Tibial nerve (tissue), 4 donors: ENCODE results near the gene BCAR3. TPM values are rescaled to one million over a fixed set of nuclear protein-coding genes. Genes with fewer than 3 reads are reported as not detected.
A peak's percentile ranks its signal among the peaks of the same experiment; 100 is the strongest.

Source experiments
- DNase-seq, 2 donors: peaks; one replicate each; pipeline ENCODE4 v3.0.0-alpha.2; 2019; ENCODE audit warnings: low spot score in 2 of 2
- H3K27ac ChIP-seq, 4 donors: fragments of 200-600 bp; sonication (generic) in 3 of 4; one replicate each; pipeline ENCODE4 v1.5.1; 2017 to 2019; ENCODE audit warnings: mild to moderate bottlenecking in 1 of 4
- H3K27me3 ChIP-seq, 2 donors: fragments of 200-600 bp; sonication (generic) in 1 of 2; one replicate each; pipeline versions ENCODE4 v1.5.1 to v1.6.0; 2017 to 2019
- H3K36me3 ChIP-seq, 3 donors: fragments of 200-600 bp; sonication (generic); one replicate each; pipeline ENCODE4 v1.5.1; 2018 to 2019
- H3K4me1 ChIP-seq, 4 donors: fragments of 200-600 bp; sonication (generic) in 3 of 4; one replicate each; pipeline ENCODE4 v1.5.1; 2017 to 2019
- H3K4me3 ChIP-seq, 4 donors: fragments of 200-600 bp; sonication (generic) in 3 of 4; one replicate each; pipeline ENCODE4 v1.5.1; 2017 to 2019; ENCODE audit warnings: mild to moderate bottlenecking in 1 of 4, moderate library complexity in 1 of 4
- H3K9me3 ChIP-seq, 4 donors: fragments of 200-600 bp; sonication (generic) in 3 of 4; one replicate each; pipeline ENCODE4 v1.5.1; 2017 to 2019
- EP300 ChIP-seq, 2 donors: sonication (generic); formaldehyde crosslinking; IDR thresholded peaks; one replicate each; pipeline ENCODE4 v1.6.1; 2017; ENCODE audit warnings: antibody characterized with exemption in 2 of 2, mild to moderate bottlenecking in 1 of 2
- POLR2A ChIP-seq, 2 donors: fragments of 450-650 bp; IDR thresholded peaks; one replicate each; pipeline ENCODE4 v1.6.1; 2017; ENCODE audit warnings: antibody characterized with exemption in 2 of 2, mild to moderate bottlenecking in 2 of 2, moderate library complexity in 2 of 2
- WGBS, 2 donors: methylation state at CpG; one replicate each; pipeline ENCODE4 v1.1.5; 2018; 5-methylcytosine and 5-hydroxymethylcytosine counted together
- total RNA-seq, 4 donors: library from RNA; depleted of rRNA; stranded (reverse); fragments of >200 nt; gene quantifications; one replicate each; pipeline ENCODE4 v1.1.0, GENCODE V29; 2016
- TF ChIP-seq, protein P1 (sequence below), 5 experiments: fragments of 200-600 bp in 3 of 5; fragments of 450-650 bp in 2 of 5; sonication (generic) in 3 of 5; IDR thresholded peaks; one replicate each; pipeline ENCODE4 v1.5.1; 2016 to 2019; ENCODE audit warnings: antibody characterized with exemption in 5 of 5, mild to moderate bottlenecking in 3 of 5, moderate library complexity in 2 of 5

Gene BCAR3
- total RNA-seq, 4 donors from 2014 or later: 26.2 to 41.8 (median 36.5) TPM

DNA sequence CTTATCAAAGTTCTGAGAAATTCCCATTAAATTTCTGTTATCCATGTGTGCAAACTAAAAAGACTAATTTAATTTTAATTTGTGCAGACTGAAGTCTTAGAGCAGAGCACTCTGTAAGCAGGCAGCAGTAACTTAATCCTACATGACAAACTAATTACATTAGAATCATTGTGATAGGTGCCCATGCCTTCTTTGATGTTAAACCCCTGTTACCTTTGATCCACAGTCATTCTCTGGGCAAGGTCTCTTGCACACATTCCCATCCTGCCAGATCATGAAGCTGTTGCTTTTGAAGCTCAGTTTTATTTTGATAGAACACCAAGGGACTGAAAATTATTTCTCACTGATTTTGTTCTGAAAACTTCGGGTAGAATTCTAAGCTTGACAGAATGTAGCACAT lies 77.2 kb downstream of the BCAR3 start:
- H3K27me3 ChIP-seq: no peaks in the 10 kb centered on the region
- WGBS, 2 donors: 63 to 64% methylated on average over 1 of the region's 1 CpG
- no peaks in the 10 kb centered on the region for H3K9me3 ChIP-seq
- H3K4me3 ChIP-seq: no peak overlapping the region
- TF ChIP-seq, protein P1, sequence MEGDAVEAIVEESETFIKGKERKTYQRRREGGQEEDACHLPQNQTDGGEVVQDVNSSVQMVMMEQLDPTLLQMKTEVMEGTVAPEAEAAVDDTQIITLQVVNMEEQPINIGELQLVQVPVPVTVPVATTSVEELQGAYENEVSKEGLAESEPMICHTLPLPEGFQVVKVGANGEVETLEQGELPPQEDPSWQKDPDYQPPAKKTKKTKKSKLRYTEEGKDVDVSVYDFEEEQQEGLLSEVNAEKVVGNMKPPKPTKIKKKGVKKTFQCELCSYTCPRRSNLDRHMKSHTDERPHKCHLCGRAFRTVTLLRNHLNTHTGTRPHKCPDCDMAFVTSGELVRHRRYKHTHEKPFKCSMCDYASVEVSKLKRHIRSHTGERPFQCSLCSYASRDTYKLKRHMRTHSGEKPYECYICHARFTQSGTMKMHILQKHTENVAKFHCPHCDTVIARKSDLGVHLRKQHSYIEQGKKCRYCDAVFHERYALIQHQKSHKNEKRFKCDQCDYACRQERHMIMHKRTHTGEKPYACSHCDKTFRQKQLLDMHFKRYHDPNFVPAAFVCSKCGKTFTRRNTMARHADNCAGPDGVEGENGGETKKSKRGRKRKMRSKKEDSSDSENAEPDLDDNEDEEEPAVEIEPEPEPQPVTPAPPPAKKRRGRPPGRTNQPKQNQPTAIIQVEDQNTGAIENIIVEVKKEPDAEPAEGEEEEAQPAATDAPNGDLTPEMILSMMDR (IDR thresholded peaks at IDR 0.05): no peak
- TF ChIP-seq EP300 (IDR thresholded peaks at IDR 0.05): no peak
- no peak for TF ChIP-seq POLR2A (IDR thresholded peaks at IDR 0.05)
- H3K4me1 ChIP-seq: peaks cover 0 to 66% (median 23%) of the 10 kb centered on the region in 4 donors
- H3K27ac ChIP-seq: peak overlapping the region in 1 of 4 donors; percentile 3
- DNase-seq: no peak
- H3K36me3 ChIP-seq: no peaks in the 10 kb centered on the region

DNA sequence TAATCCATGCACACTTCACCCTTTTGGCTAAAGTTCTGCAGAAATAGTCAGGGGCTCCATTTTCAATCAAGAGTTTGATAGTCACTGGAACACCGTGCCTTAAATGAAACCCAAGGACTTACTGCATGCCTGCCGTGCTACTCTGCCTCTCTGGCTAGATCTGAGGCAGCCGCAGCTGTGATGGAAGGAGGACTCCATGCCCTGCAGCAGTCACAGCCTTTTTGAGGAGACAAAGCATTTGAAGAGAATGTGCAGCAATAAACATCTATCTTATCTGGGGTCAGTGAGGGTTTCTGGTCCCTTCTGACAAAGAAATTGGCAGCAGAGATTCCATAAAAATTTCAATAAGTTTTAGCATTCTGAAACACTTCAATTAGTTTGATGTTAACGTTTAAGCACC lies 78.0 kb downstream of the BCAR3 start:
- H3K4me1 ChIP-seq: peaks cover 0 to 64% (median 19%) of the 10 kb centered on the region in 4 donors
- WGBS, 2 donors: 65 to 74% methylated on average over 4 of the region's 4 CpGs
- no peak for DNase-seq

DNA sequence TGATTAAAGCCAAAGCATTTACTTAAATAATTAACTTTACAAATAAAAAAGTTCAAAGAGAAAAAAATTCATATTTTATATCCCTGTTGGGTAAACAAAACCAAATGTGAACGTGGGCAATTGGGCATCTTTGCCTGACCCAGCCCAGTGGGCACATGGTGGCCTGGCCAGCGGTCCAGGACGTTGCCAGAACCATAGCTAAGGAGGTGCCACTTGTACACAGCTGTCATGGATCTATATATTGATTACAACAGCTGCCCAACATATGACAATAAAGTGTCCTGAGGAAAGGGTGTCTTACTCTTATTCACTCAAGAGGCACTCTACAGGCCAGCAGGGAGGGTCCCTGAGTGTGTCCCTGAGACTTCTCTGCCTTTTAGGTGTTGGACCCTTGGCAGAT lies 78.5 kb downstream of the BCAR3 start:
- Histone ChIP-seq H3K36me3 (no peaks in the 10 kb centered on the region), H3K27ac (no peak overlapping the region), H3K27me3 (no peaks in the 10 kb centered on the region), H3K9me3 (no peaks in the 10 kb centered on the region), H3K4me3 (no peak overlapping the region), H3K4me1 (peaks cover 0 to 64% (median 15%) of the 10 kb centered on the region in 4 donors)
- DNase-seq: no peak
- TF ChIP-seq POLR2A (IDR thresholded peaks at IDR 0.05): no peak
- no peak for TF ChIP-seq EP300 (IDR thresholded peaks at IDR 0.05)
- TF ChIP-seq, protein P1 (IDR thresholded peaks at IDR 0.05): no peak
- WGBS, 2 donors: 85 to 87% methylated on average over 3 of the region's 3 CpGs

More for the DNA sequence above, 78.0 kb downstream of the BCAR3 start:
- TF ChIP-seq, protein P1 (IDR thresholded peaks at IDR 0.05): no peak
- TF ChIP-seq POLR2A (IDR thresholded peaks at IDR 0.05) (no peak), EP300 (IDR thresholded peaks at IDR 0.05) (no peak)
- H3K27ac ChIP-seq: no peak overlapping the region
- no peaks in the 10 kb centered on the region for H3K36me3 ChIP-seq
- no peaks in the 10 kb centered on the region for H3K27me3 ChIP-seq
- H3K9me3 ChIP-seq: no peaks in the 10 kb centered on the region
- no peak overlapping the region for H3K4me3 ChIP-seq

DNA sequence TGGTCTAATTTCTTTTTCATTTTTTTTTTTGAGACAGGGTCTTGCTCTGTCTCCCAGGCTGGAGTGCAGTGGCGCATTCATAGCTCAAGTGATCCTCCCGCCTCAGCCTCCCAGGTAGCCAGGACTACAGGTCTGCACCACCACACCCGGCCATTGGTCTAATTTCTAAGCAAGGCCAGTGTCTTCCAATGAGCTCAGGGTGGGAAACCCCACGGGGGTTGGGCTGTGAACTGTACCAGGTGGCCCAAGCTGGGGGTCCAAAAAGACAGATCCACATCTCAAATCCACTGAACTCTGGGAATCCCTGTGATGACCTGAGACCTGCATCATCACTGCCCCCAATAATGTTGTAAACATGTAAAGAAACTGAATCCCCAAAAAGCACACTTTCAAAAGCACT lies 79.5 kb downstream of the BCAR3 start:
- Histone ChIP-seq H3K9me3 (no peaks in the 10 kb centered on the region), H3K27ac (peak overlapping the region in 1 of 4 donors; percentile 2), H3K4me3 (no peak overlapping the region), H3K4me1 (peaks cover 0 to 66% (median 10%) of the 10 kb centered on the region in 4 donors), H3K36me3 (no peaks in the 10 kb centered on the region), H3K27me3 (no peaks in the 10 kb centered on the region)
- no peak for DNase-seq
- WGBS, 2 donors: 97 to 98% methylated on average over 4 of the region's 4 CpGs
- TF ChIP-seq, protein P1 (IDR thresholded peaks at IDR 0.05): no peak
- TF ChIP-seq POLR2A (IDR thresholded peaks at IDR 0.05) (no peak), EP300 (IDR thresholded peaks at IDR 0.05) (no peak)

DNA sequence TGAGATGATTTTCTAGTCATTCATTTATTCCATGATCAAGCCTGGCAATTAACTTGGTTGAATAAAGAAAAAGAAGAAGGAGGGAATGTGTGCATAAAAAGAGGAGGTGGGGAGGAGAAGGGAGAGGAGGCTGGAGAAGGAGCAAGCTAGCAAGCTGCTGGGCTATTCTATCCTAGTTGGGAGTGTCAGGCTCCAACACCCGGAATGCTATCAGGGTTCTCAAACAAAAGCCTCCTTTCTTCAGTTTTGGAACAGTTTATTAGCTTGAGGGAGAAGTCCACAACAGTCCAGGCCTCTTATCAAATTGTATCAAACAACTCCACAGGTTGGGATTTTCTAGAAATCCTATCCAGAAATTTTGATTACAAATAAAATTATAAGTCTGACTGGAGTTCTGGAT lies 80.0 kb downstream of the BCAR3 start:
- WGBS, 2 donors: 29 to 33% methylated on average over 1 of the region's 1 CpG
- H3K36me3 ChIP-seq: no peaks in the 10 kb centered on the region
- H3K4me1 ChIP-seq: peaks cover 0 to 70% (median 10%) of the 10 kb centered on the region in 4 donors
- H3K27ac ChIP-seq: peak overlapping the region in 1 of 4 donors; percentile 2
- TF ChIP-seq, protein P1 (IDR thresholded peaks at IDR 0.05): no peak
- no peak for TF ChIP-seq POLR2A (IDR thresholded peaks at IDR 0.05)
- TF ChIP-seq EP300 (IDR thresholded peaks at IDR 0.05): no peak
- no peaks in the 10 kb centered on the region for H3K9me3 ChIP-seq
- no peak overlapping the region for H3K4me3 ChIP-seq
- H3K27me3 ChIP-seq: no peaks in the 10 kb centered on the region
- no peak for DNase-seq
